Colonic mucosa (tissue), 4 donors: ENCODE data around the gene TTC9. TPM values are rescaled to one million over a fixed set of nuclear protein-coding genes. Genes with fewer than 3 reads are reported as not detected.
"Not testable (repeated sequence)": the region's sequence is repeated elsewhere in the genome, so short reads cannot be mapped to it uniquely, and the experiment has no call there.

Source experiments
- DNase-seq: peaks from one replicate; pipeline ENCODE4 v3.0.0-alpha.2; 2020
- H3K27ac ChIP-seq: fragments of 200-600 bp; one replicate; pipeline ENCODE4 v1.8.0; 2021
- H3K27me3 ChIP-seq: fragments of 200-600 bp; one replicate; pipeline ENCODE4 v1.8.0; 2021
- H3K36me3 ChIP-seq: fragments of 200-600 bp; one replicate; pipeline ENCODE4 v1.8.0; 2021
- H3K4me1 ChIP-seq: fragments of 200-600 bp; one replicate; pipeline ENCODE4 v1.8.0; 2021; ENCODE audit warnings: mild to moderate bottlenecking
- H3K4me3 ChIP-seq: fragments of 200-600 bp; one replicate; pipeline ENCODE4 v1.8.0; 2021
- H3K9ac ChIP-seq, 2 donors: one replicate each; pipeline ENCODE4 v1.7.0; 2013; ENCODE audit warnings: control low read depth in 2 of 2, low read depth in 2 of 2, low read length in 2 of 2
- H3K9me3 ChIP-seq: fragments of 200-600 bp; one replicate; pipeline ENCODE4 v1.8.0; 2021
- CTCF ChIP-seq: fragments of 200-600 bp; IDR thresholded peaks from one replicate; pipeline ENCODE4 v1.8.0; 2022; ENCODE audit warnings: antibody characterized with exemption, mild to moderate bottlenecking
- intact Hi-C: fragments of 100-400 bp; cut with DNase I; formaldehyde crosslinking; loops from one replicate; pipeline ENCODE4 v1.14.1; 2022
- total RNA-seq, 2 donors: library from RNA; stranded (reverse); fragmentation: NEBNext Ultra II Directional in 1 of 2; extraction: Animal tissue kit (Norgen Biotek cat#: 25700) in 1 of 2; gene quantifications; one replicate each; pipeline ENCODE4 v1.2.1, GENCODE V29; 2021
- donor health status: healthy.
- donor health status: DM: no; HTN: no; CAD: no.
- donor health status: DM: no; HTN: no; CAD: no.

The TTC9 gene
- total RNA-seq, 2 donors from 2014 or later: 0.66 to 0.82 TPM

DNA sequence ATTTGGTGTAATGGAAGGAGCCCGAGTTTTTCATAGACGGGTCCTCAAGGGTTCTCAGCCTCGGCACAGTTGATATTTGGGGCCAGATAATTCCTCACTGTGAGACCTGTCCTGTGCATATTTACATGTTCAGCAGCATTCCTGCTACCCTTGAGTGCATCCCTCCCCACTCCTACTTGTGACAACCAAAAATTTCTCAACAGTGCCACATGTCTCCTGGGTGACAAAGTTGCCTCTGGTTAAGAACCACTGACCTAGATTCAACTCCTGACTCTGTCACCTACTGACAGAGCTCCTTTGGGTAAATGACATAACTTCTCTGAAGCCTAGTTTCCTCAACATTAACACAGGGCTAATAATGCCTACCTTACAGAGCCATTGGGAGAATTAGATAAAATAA lies 60.4 kb downstream of the TTC9 start:
- Histone ChIP-seq H3K27ac (no peak overlapping the region), H3K27me3 (no peaks in the 10 kb centered on the region), H3K4me3 (no peak overlapping the region), H3K4me1 (peaks cover 3% of the 10 kb centered on the region), H3K9ac (no peak overlapping the region), H3K36me3 (no peaks in the 10 kb centered on the region), H3K9me3 (no peaks in the 10 kb centered on the region)
- no peak for DNase-seq
- intact Hi-C loops: no loop called here
- no peak for TF ChIP-seq CTCF

DNA sequence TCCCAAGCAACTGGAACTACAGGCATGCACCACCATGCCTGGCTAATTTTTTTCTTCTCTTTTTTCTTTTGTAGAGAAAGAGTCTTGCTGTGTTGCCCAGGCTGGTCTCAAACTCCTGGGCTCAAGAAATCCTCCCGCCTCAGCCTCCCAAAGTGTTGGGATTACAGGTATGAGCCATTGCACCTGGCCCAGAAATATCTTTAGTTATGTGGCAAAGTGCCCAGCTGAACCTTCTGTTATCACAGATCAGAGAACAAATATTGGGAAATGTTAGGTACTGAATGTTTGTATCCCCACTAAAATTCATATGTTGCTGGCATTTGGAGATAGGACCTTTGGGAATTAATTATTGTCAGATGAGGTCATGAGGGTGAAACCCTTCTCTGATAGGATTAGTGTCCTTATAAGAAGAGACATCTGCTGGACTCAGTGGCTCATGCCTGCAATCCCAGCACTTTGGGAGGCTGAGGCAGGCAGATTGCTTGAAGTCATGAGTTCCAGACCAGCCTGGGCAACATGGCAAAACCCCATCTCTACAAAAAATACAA lies 62.0 kb downstream of the TTC9 start:
- H3K27me3 ChIP-seq, H3K36me3 ChIP-seq, H3K9me3 ChIP-seq, intact Hi-C loops, H3K9ac ChIP-seq, H3K27ac ChIP-seq, H3K4me1 ChIP-seq, DNase-seq, H3K4me3 ChIP-seq: not testable (repeated sequence)

DNA sequence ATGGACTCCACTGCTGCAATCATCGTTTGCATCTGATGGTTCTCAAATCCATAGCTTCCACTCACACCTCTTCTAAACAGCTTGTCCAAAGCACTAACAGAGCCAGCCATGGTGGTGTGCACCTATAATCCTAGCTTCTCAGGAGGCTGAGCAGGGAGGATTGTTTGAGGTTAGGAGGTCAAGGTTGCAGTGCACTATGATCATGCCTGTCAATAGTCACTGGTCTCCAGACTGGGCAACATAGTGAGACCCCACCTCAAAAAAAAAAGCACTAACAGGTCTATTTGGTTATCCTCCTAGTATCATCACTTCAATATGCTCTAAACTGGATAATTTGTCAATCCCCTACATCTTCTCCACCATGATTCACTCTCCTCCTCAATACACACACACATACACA lies 63.2 kb downstream of the TTC9 start:
- no peaks in the 10 kb centered on the region for H3K27me3 ChIP-seq
- no peaks in the 10 kb centered on the region for H3K4me1 ChIP-seq
- no peak overlapping the region for H3K4me3 ChIP-seq
- intact Hi-C loops: no loop called here
- no peak overlapping the region for H3K9ac ChIP-seq
- H3K27ac ChIP-seq: no peak overlapping the region
- no peak for TF ChIP-seq CTCF
- no peaks in the 10 kb centered on the region for H3K36me3 ChIP-seq
- no peaks in the 10 kb centered on the region for H3K9me3 ChIP-seq
- DNase-seq: no peak

GRCh38 chr14:70706177-70706576 lies 64.5 kb downstream of the TTC9 start:
- Histone ChIP-seq H3K4me1 (no peaks in the 10 kb centered on the region), H3K36me3 (no peaks in the 10 kb centered on the region), H3K27ac (no peak overlapping the region), H3K9ac (no peak overlapping the region), H3K27me3 (no peaks in the 10 kb centered on the region), H3K4me3 (no peak overlapping the region), H3K9me3 (no peaks in the 10 kb centered on the region)
- intact Hi-C loops: no loop called here
- TF ChIP-seq CTCF: no peak
- no peak for DNase-seq

DNA sequence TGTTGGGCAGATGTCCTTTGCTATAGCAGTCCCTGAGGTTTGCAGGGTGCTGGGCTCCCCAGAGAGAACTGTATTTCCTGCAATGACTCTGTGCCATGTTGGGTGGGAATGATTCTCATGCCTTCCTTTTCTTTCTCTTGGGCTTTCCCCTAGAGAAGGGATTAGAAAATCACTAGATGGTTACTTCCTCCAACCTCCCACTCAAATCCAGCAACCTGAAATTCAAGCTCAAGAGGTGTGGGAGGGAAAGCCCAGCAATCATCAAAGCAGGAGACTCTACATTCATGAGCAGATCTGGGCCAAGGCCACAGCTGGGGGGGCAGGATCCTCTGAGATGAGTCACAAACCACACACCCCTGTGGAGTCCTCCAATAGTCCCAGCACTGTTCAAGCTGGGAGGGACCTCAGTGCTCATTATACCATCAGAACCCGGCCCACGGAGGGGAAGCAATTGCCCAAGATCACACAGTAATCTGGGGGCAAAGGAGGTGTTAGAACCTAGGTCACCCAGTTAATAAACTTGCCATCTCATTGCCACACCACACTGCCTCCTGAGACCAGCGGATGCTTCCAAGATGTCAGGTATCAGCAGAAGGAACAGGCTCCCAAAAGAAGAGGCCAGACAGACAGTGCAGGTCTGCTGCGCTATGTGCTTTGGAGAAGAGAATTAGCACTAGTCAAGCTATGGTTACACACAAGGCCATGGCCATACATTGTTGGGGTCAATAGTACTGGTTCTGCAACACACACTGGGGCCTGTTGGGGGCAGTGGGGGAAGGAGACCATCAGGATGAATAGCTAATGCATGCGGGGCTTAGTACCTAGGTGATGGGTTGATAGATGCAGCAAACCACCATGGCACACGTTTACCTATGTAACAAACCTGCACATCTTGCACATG lies 65.7 kb downstream of the TTC9 start:
- Histone ChIP-seq H3K9me3 (no peaks in the 10 kb centered on the region), H3K36me3 (no peaks in the 10 kb centered on the region), H3K4me3 (no peak overlapping the region), H3K4me1 (no peaks in the 10 kb centered on the region), H3K27ac (no peak overlapping the region), H3K27me3 (no peaks in the 10 kb centered on the region), H3K9ac (no peak overlapping the region)
- no peak for TF ChIP-seq CTCF
- DNase-seq: no peak
- intact Hi-C loops: no loop called here
